Right forelimb (tissue), 1 donor: ENCODE measurements around the gene WBP2NL.

ENCODE experiments used
- DNase-seq: peaks from one replicate; pipeline ENCODE4 v3.0.0-alpha.2; 2018

WBP2NL gene

GRCh38 chr22:41979423-41980250 lies 19.0 kb upstream of the WBP2NL start:
- DNase-seq: no peak

GRCh38 chr22:41982865-41983264 lies 15.7 kb upstream of the WBP2NL start:
- no peak for DNase-seq

GRCh38 chr22:41983513-41984405 lies 14.8 kb upstream of the WBP2NL start:
- DNase-seq: no peak

- DNase-seq: no peak
These were observed 11.3 kb upstream of the WBP2NL start for GRCh38 chr22:41987276-41987675.

GRCh38 chr22:41989246-41989645 lies 9.3 kb upstream of the WBP2NL start:
- DNase-seq: no peak

DNA sequence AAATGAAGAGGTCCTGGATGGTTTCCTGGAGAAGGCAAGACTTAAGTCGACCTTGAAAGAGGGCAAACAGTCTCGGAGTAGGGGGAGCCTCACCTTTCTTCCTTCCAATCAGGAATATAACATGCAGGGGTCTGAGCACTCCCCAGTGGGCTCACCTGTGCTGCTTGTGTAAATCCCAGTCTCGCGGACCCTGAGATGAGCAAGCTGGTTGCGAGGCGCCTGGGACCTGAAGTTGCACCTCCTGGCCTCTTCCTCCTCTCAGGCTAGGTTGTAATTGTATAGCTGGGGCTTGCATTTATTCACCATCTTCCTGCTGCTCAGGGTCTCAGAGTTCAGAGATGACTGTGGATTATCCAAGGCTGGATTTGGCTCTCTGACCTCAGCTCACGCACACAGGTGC lies 7.5 kb upstream of the WBP2NL start:
- DNase-seq: no peak

DNA sequence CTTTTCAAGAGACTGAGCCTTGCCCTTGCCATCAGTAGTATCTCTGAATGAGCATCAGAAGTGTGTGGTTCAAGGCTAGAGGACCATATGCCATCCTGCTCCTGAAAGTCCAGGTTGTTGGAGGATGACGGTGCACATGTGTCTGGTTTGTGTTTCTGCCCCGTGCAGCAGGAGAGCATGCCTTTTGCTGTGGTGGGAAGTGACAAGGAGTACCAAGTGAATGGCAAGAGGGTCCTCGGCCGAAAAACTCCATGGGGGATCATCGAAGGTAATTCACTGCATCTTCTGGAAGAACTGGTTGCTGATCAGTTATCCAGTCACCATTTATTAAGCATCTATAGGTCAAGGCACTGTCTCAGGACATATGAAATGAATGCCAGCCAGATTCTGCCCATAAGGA lies 6.1 kb upstream of the WBP2NL start:
- DNase-seq: no peak

- no peak for DNase-seq
These were observed 3.4 kb upstream of the WBP2NL start for GRCh38 chr22:41995211-41995610.

DNA sequence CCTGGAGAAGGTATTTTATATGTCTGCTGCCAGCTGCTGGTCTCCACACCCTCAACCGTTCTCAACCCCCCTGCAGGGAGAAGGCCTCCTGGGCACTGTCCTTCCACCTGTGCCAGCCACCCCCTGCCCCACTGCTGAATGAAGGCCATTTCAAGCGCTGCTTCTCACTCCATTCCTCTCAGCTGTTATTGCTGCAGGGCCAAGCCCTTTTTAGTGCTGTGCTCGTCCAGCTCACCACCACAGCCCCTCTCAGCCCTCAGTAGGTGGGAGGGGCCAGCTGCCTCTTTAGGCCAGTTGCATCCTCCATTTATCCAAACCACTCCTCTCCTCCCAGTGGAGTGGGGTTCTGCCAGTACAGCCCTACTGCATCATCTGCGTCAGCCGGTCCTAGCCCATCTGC lies 1.8 kb upstream of the WBP2NL start:
- no peak for DNase-seq

DNA sequence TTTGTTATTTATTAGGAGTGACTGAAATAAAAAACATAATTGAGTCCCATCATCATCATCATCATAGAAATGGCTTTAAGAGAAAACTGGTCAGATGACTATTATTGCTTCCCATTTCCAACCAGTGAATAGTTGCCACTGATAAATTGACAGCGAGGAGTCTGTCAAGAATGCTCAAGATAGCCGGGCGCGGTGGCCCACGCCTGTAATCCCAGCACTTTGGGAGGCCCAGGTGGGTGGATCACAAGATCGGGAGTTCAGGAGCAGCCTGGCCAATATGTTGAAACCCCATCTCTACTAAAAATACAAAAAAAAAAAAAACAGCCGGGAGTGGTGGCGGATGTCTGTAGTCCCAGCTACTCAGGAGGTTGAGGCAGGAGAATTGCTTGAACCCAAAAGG lies 1.9 kb downstream of the WBP2NL start:
- DNase-seq: no peak

GRCh38 chr22:42001121-42001520 lies 2.5 kb downstream of the WBP2NL start:
- no peak for DNase-seq

GRCh38 chr22:42001706-42002105 lies 3.1 kb downstream of the WBP2NL start:
- DNase-seq: no peak

DNA sequence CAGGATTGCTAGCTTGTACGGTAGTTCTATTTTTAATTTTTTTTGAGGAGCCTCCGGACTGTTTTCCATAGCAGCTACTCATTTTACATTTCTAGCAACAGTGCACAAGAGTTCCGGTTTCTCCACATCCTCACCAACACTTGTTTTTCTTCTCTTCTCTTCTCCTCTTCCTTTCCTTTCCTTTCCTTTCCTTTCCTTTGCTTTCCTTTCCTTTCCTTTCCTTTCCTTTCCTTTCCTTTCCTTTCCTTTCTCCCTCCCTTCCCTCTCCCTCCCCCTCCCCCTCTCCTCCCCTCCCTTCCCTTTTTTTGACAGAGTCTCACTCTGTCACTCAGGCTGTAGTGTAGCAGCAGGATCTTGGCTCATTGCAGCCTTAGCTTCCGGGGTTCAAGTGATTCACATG lies 9.3 kb downstream of the WBP2NL start:
- no peak for DNase-seq

DNA sequence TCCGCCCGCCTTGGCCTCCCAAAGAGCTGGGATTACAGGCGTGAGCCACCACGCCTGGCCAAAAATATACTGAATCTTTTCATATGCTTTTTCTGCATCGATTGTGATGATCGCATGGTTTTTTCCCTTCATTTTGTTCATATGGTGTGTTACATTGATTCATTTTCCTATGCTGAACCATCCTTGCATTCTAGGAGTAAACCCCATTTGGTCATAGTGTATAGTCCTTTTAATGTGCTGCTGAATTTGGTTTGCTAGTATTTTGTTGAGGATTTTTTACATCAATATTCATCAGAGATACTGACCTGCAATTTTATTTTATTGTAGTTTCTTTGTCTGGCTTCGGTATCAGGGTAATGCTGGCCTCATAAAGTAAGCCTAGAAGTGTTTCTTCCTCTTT lies 12.2 kb downstream of the WBP2NL start:
- no peak for DNase-seq

DNA sequence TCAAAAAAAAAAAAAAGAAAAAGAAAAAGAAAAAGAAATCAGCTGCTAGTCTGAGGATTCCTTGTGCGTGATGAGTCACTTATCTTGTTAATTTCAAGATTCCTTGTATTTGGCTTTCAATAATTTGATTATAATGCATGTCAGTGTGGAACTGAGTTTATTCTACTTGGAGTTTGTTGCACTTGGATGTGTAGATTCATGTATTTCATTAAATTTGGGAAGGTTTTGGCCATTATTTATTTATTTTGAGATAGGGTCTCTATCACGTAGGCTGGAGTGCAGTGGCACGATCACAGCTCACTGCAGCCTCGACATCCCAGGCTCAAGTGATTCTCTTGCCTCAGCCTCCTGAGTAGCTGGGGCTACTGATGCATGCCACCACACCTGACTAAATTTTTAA lies 14.8 kb downstream of the WBP2NL start:
- DNase-seq: no peak

GRCh38 chr22:42016111-42016510 lies 17.5 kb downstream of the WBP2NL start:
- no peak for DNase-seq

DNA sequence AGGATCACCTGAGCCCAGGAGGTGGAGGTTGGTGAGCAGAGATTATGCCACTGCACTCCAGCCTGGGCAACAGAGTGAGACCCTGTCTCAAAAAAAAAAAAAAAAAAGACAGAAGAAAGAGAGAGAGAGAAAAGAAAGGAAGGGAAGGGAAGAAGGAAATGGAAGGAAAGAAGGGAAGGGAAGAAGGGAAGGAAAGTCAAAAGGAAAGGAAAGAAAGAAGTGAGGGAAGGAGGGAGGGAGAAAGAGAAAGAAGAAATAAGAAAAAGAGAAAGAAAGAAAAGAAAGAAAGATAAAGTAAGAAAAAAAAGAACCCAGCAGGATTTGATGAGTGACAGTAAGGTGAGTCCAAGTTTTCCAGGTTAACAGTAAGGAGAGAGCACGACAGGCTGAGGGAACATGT lies 19.6 kb downstream of the WBP2NL start:
- no peak for DNase-seq

GRCh38 chr22:42021571-42021970 lies 23.0 kb downstream of the WBP2NL start:
- no peak for DNase-seq

DNA sequence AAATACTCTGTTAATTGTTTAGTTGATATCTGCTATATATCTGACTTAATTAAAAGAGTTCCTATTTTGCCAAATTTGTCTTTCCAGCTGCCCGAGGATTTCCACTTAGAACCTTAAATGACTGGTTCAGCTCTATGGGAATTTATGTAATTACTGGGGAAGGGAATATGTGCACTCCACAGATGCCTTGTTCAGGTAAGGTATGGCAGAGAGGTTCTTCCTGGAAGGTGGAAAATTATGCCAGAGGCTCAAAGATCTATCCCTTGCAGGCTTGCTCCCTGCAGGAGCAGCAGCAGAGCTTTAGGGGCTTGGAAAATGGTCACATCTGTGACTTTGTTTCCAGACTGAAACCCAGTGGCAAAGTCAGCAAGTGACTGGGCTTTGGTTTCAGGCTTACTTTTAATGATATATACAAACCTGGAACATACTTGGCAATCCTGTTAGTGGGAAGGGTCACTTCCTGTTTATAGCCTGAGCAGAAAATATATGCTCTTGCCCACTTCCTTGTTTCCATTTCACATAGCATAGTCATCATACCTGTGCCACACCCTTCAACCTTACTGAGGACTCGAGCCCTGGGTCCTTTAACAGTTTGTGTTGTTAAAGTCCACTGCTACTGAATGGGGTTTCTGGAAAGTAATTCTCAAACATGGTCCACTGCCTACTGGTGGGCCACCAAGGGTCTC lies 23.7 kb downstream of the WBP2NL start:
- no peak for DNase-seq

DNA sequence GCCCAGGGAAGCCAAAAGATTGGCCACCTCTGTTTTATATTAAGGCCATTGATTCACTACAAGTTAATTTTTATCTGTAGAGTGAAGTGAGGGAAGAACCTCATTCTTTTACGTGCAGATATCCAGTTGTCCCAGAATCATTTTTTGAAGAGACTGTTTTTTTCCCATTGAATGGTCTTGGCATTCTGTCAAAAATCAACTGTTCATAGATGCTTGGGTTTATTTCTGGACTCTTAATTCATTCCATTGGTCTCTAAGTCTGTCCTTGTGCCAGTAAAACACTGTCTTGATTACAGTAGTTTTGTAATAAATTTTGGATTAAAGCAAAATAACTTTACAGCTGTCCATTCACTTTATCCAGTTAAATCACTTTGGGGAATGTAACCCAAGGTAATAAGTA lies 26.8 kb downstream of the WBP2NL start:
- DNase-seq: no peak

GRCh38 chr22:42026705-42027104 lies 28.1 kb downstream of the WBP2NL start:
- no peak for DNase-seq

DNA sequence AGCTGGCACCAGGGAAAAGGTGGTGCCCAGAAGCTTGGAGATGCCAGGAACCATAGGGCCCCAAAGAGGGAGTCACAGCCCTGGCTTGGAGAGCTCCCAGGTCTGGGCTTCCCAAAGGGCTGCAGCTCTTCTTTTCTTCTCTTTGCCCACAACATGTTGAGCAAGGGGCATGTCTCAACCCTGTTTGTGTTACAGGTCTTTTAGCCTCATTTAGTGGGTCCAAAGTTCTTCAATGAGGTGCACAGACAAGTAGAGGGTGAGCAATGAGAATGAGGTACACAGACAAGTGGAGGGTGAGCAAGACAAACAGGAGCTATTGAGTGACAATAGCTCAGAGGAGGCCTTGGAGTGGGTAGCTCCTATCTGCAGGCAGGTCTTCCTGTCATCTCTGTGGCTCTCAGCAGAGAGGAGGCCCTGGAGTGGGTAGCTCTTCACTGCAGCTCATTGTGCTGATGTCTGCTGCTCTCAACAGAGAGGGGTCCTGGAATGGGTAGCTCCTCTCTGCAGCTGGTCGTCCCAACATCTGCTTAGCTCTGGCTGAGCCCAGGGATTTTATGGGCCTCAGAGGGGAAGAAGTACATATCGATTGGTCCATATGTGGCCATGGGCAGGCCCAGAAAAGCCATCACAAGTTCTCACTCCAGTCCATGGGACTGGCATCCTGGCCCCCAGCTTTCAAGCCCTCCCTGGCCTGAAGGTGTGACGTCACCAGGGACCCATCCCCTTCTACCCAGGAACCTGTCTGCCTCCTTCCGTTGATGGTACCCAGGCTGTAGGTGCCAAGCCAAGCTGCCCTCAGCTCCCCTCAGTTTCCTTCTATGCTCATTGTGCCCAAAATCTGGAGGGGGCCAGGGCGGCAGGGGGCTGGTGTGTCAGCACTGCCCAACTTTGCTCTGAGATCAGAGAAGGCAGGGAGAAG lies 34.9 kb downstream of the WBP2NL start:
- DNase-seq: no peak
